WTC11 (cell line): ENCODE data around the gene DEFB132. TPM values are rescaled to one million over a fixed set of nuclear protein-coding genes. Genes with fewer than 3 reads are reported as not detected.

Source experiments
- ATAC-seq: fragments of 200-7000 bp; cut with Tn5 transposase; 2 replicates; pipeline ENCODE4 v1.10.0; 2021; ENCODE audit warnings: mild to moderate bottlenecking, moderate library complexity
- CTCF ChIA-PET: fragments of 300-600 bp; sonication (Branson Sonifier 250); formaldehyde crosslinking; loops from one replicate; lab custom pipeline; 2021; ENCODE audit warnings: antibody characterized with exemption; lab: Charles Lee
- POLR2A ChIA-PET: fragments of 350-600 bp; sonication (Branson Sonifier 250); formaldehyde crosslinking; loops from one replicate; lab custom pipeline; 2021; ENCODE audit warnings: antibody characterized with exemption; lab: Charles Lee
- DNase-seq: peaks from one replicate; pipeline ENCODE4 v3.0.0; 2021; ENCODE audit warnings: low spot score
- H3K27ac Mint-ChIP-seq: 2 replicates; pipeline ENCODE4 v1.8.0; 2021; ENCODE audit warnings: mixed read lengths
- H3K27me3 Mint-ChIP-seq: 2 replicates; pipeline ENCODE4 v1.8.0; 2021; ENCODE audit warnings: low read depth, mild to moderate bottlenecking, moderate library complexity, mixed read lengths
- H3K36me3 Mint-ChIP-seq: 2 replicates; pipeline ENCODE4 v1.8.0; 2021; ENCODE audit warnings: mixed read lengths
- H3K4me1 Mint-ChIP-seq: 2 replicates; pipeline ENCODE4 v1.8.0; 2022; ENCODE audit warnings: mixed read lengths
- H3K4me3 Mint-ChIP-seq: 2 replicates; pipeline ENCODE4 v1.8.0; 2021; ENCODE audit warnings: mild to moderate bottlenecking, moderate library complexity, mixed read lengths
- H3K9me3 Mint-ChIP-seq: 2 replicates; pipeline ENCODE4 v1.8.0; 2021; ENCODE audit warnings: mixed read lengths
- AR ChIP-seq: fragments of 250-450 bp; sonication (Bioruptor Pico); IDR thresholded peaks from 2 replicates; pipeline ENCODE4 v1.9.0; 2021; ENCODE audit warnings: mild to moderate bottlenecking
- CTCF ChIP-seq: fragments of 200-600 bp; IDR thresholded peaks from 2 replicates; pipeline ENCODE4 v1.8.0; 2022; ENCODE audit warnings: antibody characterized with exemption
- E2F4 ChIP-seq: sonication (generic); formaldehyde crosslinking; IDR thresholded peaks from 2 replicates; pipeline ENCODE4 v1.8.1; 2022; ENCODE audit warnings: low read depth, mild to moderate bottlenecking, moderate library complexity, missing genetic modification reagents, borderline replicate concordance
- ERG ChIP-seq: fragments of 250-450 bp; sonication (Bioruptor Pico); IDR thresholded peaks from 2 replicates; pipeline ENCODE4 v1.8.0; 2021; ENCODE audit warnings: mild to moderate bottlenecking
- GABPB1 ChIP-seq: sonication (generic); formaldehyde crosslinking; IDR thresholded peaks from 2 replicates; pipeline ENCODE4 v1.8.1; 2023; ENCODE audit warnings: mild to moderate bottlenecking, missing genetic modification reagents
- GRHL2 ChIP-seq: fragments of 250-450 bp; sonication (Bioruptor Pico); IDR thresholded peaks from 2 replicates; pipeline ENCODE4 v1.8.0; 2022; ENCODE audit warnings: mild to moderate bottlenecking, moderate library complexity; ENCODE audit not compliant: insufficient replicate concordance, severe bottlenecking
- MLX ChIP-seq: sonication (generic); formaldehyde crosslinking; IDR thresholded peaks from 2 replicates; pipeline ENCODE4 v1.8.1; 2023; ENCODE audit warnings: mild to moderate bottlenecking, missing genetic modification reagents, moderate library complexity
- MXD4 ChIP-seq: fragments of 250-450 bp; sonication (Bioruptor Pico); IDR thresholded peaks from 2 replicates; pipeline ENCODE4 v1.8.0; 2021; ENCODE audit warnings: mild to moderate bottlenecking, moderate library complexity, borderline replicate concordance
- NFYB ChIP-seq: sonication (generic); formaldehyde crosslinking; conservative IDR thresholded peaks from 2 replicates; pipeline ENCODE4 v1.8.0; 2022; ENCODE audit warnings: low read depth, missing genetic modification reagents
- TEAD4 ChIP-seq: sonication (generic); formaldehyde crosslinking; IDR thresholded peaks from 2 replicates; pipeline ENCODE4 v1.8.0; 2022; ENCODE audit warnings: mild to moderate bottlenecking, missing genetic modification reagents
- ZMAT4 ChIP-seq: fragments of 250-450 bp; sonication (Bioruptor Pico); IDR thresholded peaks from 2 replicates; pipeline ENCODE4 v1.9.0; 2021; ENCODE audit warnings: mild to moderate bottlenecking
- ZNF219 ChIP-seq: sonication (generic); formaldehyde crosslinking; IDR thresholded peaks from 2 replicates; pipeline ENCODE4 v1.8.0; 2023; ENCODE audit warnings: missing genetic modification reagents, mild to moderate bottlenecking, borderline replicate concordance
- ZNF416 ChIP-seq: fragments of 250-450 bp; sonication (Bioruptor Pico); IDR thresholded peaks from 2 replicates; pipeline ENCODE4 v1.9.0; 2021; ENCODE audit warnings: mild to moderate bottlenecking, inconsistent platforms
- ZNF425 ChIP-seq: fragments of 250-450 bp; sonication (Bioruptor Pico); conservative IDR thresholded peaks from 2 replicates; pipeline ENCODE4 v1.9.0; 2021; ENCODE audit warnings: mild to moderate bottlenecking
- total RNA-seq: library from RNA; stranded (reverse); gene quantifications from 3 replicates; pipeline ENCODE4 v1.2.3, GENCODE V29; 2021

Gene DEFB132
- total RNA-seq, 1 experiment from 2014 or later: not detected

GRCh38 chr20:258269-258858 lies 840 bp downstream of the DEFB132 start:
- H3K36me3 Mint-ChIP-seq: no peaks in the 10 kb centered on the region
- no peak overlapping the region for H3K4me3 Mint-ChIP-seq
- CTCF ChIA-PET: interaction anchor here (2.0 to 2.7 kb wide), 3 partner anchors 8 to 72 kb away, joined by 5 to 12 read pairs (median 9); no protein-coding TSS in a partner anchor
- no peak for TF ChIP-seq GABPB1 (CRISPR knock-in tag)
- TF ChIP-seq ZMAT4: no peak
- TF ChIP-seq E2F4 (CRISPR knock-in tag): no peak
- H3K27ac Mint-ChIP-seq: no peak overlapping the region
- POLR2A ChIA-PET: interaction anchor here (0.9 kb wide), 1 partner anchor 9 kb away, joined by 4 read pairs; no protein-coding TSS in a partner anchor
- H3K4me1 Mint-ChIP-seq: no peaks in the 10 kb centered on the region
- ATAC-seq (no peak), DNase-seq (no peak)
- H3K27me3 Mint-ChIP-seq: peaks cover 98% of the 10 kb centered on the region
- H3K9me3 Mint-ChIP-seq: no peaks in the 10 kb centered on the region

GRCh38 chr20:258963-259362 lies 1.4 kb downstream of the DEFB132 start:
- H3K27ac Mint-ChIP-seq: no peak overlapping the region
- no peaks in the 10 kb centered on the region for H3K36me3 Mint-ChIP-seq
- H3K4me3 Mint-ChIP-seq: no peak overlapping the region
- peaks cover 98% of the 10 kb centered on the region for H3K27me3 Mint-ChIP-seq
- CTCF ChIA-PET: interaction anchor here (2.0 to 2.7 kb wide), 3 partner anchors 8 to 72 kb away, joined by 5 to 12 read pairs (median 9); no protein-coding TSS in a partner anchor
- H3K9me3 Mint-ChIP-seq: no peaks in the 10 kb centered on the region
- no peak for DNase-seq
- H3K4me1 Mint-ChIP-seq: no peaks in the 10 kb centered on the region
- no peak for TF ChIP-seq TEAD4 (CRISPR knock-in tag)
- TF ChIP-seq CTCF: no peak
- TF ChIP-seq AR (CRISPR knock-in tag): no peak
- no peak for TF ChIP-seq ZNF219 (CRISPR knock-in tag)
- TF ChIP-seq MXD4 (CRISPR knock-in tag): no peak
- TF ChIP-seq ERG (CRISPR knock-in tag): no peak
- TF ChIP-seq ZMAT4: no peak
- TF ChIP-seq NFYB: no peak
- TF ChIP-seq MLX (CRISPR knock-in tag): no peak
- TF ChIP-seq ZNF425 (CRISPR knock-in tag): no peak
- TF ChIP-seq GRHL2 (CRISPR knock-in tag): no peak
- TF ChIP-seq ZNF416 (CRISPR knock-in tag): no peak
- no peak; the same call in none of the 2 replicates for ATAC-seq
- POLR2A ChIA-PET: interaction anchor here (0.8 to 0.9 kb wide), 2 partner anchors 9 to 51 kb away, joined by 3 to 4 read pairs; no protein-coding TSS in a partner anchor
